ENCODE measurements around the gene SLC50A1. TPM values are rescaled to one million over a fixed set of nuclear protein-coding genes. Genes with fewer than 3 reads are reported as not detected.

The SLC50A1 gene
- total RNA-seq, 1 experiment from 2014 or later = 24.9 TPM

DNA sequence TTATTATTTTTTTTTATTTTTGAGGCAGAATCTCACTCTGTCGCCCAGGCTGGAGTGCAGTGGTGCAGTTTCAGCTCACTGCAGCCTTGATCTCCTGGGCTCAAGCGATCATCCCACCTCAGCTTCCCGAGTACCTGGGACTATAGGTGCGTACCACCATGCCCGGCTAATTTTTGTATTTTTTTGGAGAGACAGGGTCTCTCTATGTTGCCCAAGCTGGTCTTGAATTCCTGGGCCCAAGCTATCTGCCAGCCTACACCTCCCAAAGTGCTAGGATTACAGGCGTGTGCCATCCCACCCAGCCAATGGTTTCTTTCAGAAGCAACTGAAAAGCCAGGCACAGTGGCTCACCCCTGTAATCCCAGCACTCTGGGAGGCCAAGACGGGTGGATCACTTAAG lies 35.2 kb downstream of the SLC50A1 start:
- no peak overlapping the region for H3K18ac ChIP-seq (ENCODE audit: insufficient read length, low read depth, low read length)
- H3K9ac ChIP-seq (ENCODE audit: extremely low read depth, insufficient read length, low read length) = no peak overlapping the region
- Mint-ChIP-seq H3K36me3 (ENCODE audit: insufficient read depth in 1 of 3, low read depth in 3 of 3) (peaks cover 3 to 22% (median 16%) of the 10 kb centered on the region in 3 experiments), H3K9me3 (peaks cover 0 to under 1% of the 10 kb centered on the region in 2 experiments; a peak in 2 of 5 replicates), H3K4me1 (peaks cover 24 to 38% of the 10 kb centered on the region in 2 experiments), H3K27ac (no peak overlapping the region), H3K4me3 (no peak overlapping the region), H3K27me3 (ENCODE audit: low read depth) (no peaks in the 10 kb centered on the region; the same call in none of the 2 replicates)
- no peaks in the 10 kb centered on the region for H4K20me1 ChIP-seq (ENCODE audit: control insufficient read depth, insufficient read depth, insufficient read length)
- no peak overlapping the region for H2BK5ac ChIP-seq (ENCODE audit: insufficient read length, low read length)
- no peak overlapping the region for H2BK20ac ChIP-seq (ENCODE audit: low read depth, low read length, poor library complexity, severe bottlenecking)
- no peak overlapping the region for H3K4me2 ChIP-seq (ENCODE audit: insufficient read depth, insufficient read length, low read length)
- DNase-seq = no peak
- H4K5ac ChIP-seq (ENCODE audit: insufficient read length, low read depth, low read length) = no peak overlapping the region
- H2BK12ac ChIP-seq (ENCODE audit: insufficient read length, low read depth, low read length) = no peak overlapping the region
- no peak overlapping the region for H2AK5ac ChIP-seq (ENCODE audit: insufficient read length, low read length)
- no peaks in the 10 kb centered on the region for H3K79me1 ChIP-seq (ENCODE audit: insufficient read depth, low read depth, low read length, poor library complexity, severe bottlenecking)
- no peaks in the 10 kb centered on the region for H3K27me3 ChIP-seq (ENCODE audit: insufficient read depth, low read length)
- H2AFZ ChIP-seq (ENCODE audit: low read length) = no peak overlapping the region
- H3K4me1 ChIP-seq (ENCODE audit: insufficient read depth, low read length) = no peaks in the 10 kb centered on the region
- WGBS (ENCODE audit: extremely low coverage, insufficient read length, low lambda C conversion rate) = no CpG with 5 or more reads among the region's 7 CpGs
- H4K91ac ChIP-seq (ENCODE audit: insufficient read length, low read depth, low read length) = no peak overlapping the region
- no peak overlapping the region for H4K8ac ChIP-seq (replicated peaks; ENCODE audit: insufficient read length, low read depth, low read length)
- H3K56ac ChIP-seq (ENCODE audit: insufficient read length, low read depth, low read length) = no peak overlapping the region
- H3K79me2 ChIP-seq (ENCODE audit: insufficient read depth, low read length) = no peaks in the 10 kb centered on the region; the same call in 1 of the 2 replicates
- no peak overlapping the region for H2BK15ac ChIP-seq (ENCODE audit: low read depth, low read length)
- no peaks in the 10 kb centered on the region for H3K9me3 ChIP-seq (ENCODE audit: control insufficient read depth, low read depth, low read length)
- no peak overlapping the region for H2BK120ac ChIP-seq (ENCODE audit: low read depth, low read length, poor library complexity, severe bottlenecking)
- no peak overlapping the region for H3K23ac ChIP-seq (ENCODE audit: insufficient read length, low read depth, low read length)
- TF ChIP-seq, protein P1, sequence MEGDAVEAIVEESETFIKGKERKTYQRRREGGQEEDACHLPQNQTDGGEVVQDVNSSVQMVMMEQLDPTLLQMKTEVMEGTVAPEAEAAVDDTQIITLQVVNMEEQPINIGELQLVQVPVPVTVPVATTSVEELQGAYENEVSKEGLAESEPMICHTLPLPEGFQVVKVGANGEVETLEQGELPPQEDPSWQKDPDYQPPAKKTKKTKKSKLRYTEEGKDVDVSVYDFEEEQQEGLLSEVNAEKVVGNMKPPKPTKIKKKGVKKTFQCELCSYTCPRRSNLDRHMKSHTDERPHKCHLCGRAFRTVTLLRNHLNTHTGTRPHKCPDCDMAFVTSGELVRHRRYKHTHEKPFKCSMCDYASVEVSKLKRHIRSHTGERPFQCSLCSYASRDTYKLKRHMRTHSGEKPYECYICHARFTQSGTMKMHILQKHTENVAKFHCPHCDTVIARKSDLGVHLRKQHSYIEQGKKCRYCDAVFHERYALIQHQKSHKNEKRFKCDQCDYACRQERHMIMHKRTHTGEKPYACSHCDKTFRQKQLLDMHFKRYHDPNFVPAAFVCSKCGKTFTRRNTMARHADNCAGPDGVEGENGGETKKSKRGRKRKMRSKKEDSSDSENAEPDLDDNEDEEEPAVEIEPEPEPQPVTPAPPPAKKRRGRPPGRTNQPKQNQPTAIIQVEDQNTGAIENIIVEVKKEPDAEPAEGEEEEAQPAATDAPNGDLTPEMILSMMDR (conservative IDR thresholded peaks at IDR 0.05) = no peak
- no peak overlapping the region for H3K27ac ChIP-seq (ENCODE audit: insufficient read length, low read depth, low read length)
- no peak overlapping the region for H3T11ph ChIP-seq (ENCODE audit: low read length)
- H3K23me2 ChIP-seq (ENCODE audit: insufficient read length, low read depth, low read length, poor library complexity, severe bottlenecking) = peaks cover 25% of the 10 kb centered on the region
- H3K14ac ChIP-seq (ENCODE audit: insufficient read depth, low read length) = no peak overlapping the region
- no peak overlapping the region for H3K4ac ChIP-seq (ENCODE audit: low read depth, low read length)
